ENCODE data around the gene SPINK1.
"Not testable (repeated sequence)": the region's sequence is repeated elsewhere in the genome, so short reads cannot be mapped to it uniquely, and the experiment has no call there.

The SPINK1 gene

GRCh38 chr5:147831465-147831864 lies at the start of gene SPINK1:
TSS of gene SPINK1 (minus strand) at chr5:147831671. CDS start at chr5:147831577, 94 bp downstream.
- DNase-seq (ENCODE audit: low read depth): no peak

DNA sequence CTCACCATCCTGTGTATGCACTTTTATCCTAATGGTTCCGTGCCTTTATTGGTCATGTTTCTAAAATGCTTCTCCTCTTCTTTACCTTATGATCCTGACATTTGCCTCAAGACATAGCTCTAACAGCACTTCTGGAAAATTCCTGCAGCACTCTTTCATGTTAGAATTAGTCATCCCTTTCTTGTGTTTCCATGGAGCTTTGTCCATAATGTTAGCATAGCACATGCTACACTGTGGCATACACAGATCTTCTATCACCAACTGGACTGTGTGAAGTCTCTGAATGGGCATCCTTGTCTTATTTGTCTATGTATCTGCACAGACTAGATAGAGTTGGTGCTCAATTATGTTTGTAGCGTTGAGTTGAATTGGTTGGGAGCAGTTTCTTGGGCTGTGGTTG lies 49.0 kb upstream of the SPINK1 start:
- DNase-seq (ENCODE audit: low read depth): no peak

GRCh38 chr5:147879784-147880183 lies 48.3 kb upstream of the SPINK1 start:
- no peak for DNase-seq (ENCODE audit: low read depth)

GRCh38 chr5:147878066-147878759 lies 46.7 kb upstream of the SPINK1 start, which contains the start of gene SCGB3A2:
TSS of gene SCGB3A2 (plus strand) at chr5:147878711. CDS start at chr5:147878804, 93 bp downstream.
- DNase-seq (ENCODE audit: low read depth): no peak

- no peak for DNase-seq (ENCODE audit: low read depth)
These were observed 45.2 kb upstream of the SPINK1 start for GRCh38 chr5:147876626-147877025.

- DNase-seq (ENCODE audit: low read depth): no peak
These were observed 44.7 kb upstream of the SPINK1 start for GRCh38 chr5:147876141-147876540.

- DNase-seq (ENCODE audit: low read depth): no peak
These were observed 43.5 kb upstream of the SPINK1 start for GRCh38 chr5:147874910-147875367.

GRCh38 chr5:147874118-147874875 lies 42.8 kb upstream of the SPINK1 start:
- not testable (repeated sequence) for DNase-seq (ENCODE audit: low read depth)

DNA sequence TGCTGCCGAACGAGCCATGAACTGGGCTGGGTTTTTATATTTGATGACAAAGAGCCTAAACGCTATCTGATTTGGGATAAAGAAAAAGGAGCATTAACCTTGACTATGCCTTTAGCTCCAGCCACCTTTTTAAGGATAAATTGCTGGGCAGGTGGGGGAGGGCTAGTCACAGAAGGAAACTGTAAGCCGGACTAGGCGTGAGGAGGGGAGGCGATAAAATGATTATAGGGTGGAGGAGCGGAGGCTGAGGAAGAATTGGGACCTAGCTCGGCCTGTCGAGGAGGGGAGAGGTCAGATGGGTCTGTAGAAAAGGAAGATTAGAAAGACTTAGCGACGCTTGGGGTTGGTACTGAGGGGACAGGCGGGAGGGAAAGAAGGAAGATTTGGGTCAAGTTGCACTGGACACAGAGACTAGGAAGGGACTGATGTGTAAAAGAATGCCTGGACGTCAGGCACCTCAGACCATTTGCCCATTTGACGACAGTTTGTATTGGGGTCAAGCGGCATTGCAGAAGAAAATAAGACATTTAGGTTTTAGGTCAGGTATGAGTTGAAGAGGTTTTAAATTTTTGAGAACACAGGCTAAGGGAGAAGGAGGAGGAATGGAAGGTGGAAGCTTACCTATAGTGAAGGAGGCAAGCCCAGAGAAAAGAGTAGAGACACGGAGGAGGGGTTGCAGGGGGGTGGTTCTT lies 41.4 kb upstream of the SPINK1 start:
- not testable (repeated sequence) for DNase-seq (ENCODE audit: low read depth)

GRCh38 chr5:147871980-147872549 lies 40.6 kb upstream of the SPINK1 start:
- not testable (repeated sequence) for DNase-seq (ENCODE audit: low read depth)

DNA sequence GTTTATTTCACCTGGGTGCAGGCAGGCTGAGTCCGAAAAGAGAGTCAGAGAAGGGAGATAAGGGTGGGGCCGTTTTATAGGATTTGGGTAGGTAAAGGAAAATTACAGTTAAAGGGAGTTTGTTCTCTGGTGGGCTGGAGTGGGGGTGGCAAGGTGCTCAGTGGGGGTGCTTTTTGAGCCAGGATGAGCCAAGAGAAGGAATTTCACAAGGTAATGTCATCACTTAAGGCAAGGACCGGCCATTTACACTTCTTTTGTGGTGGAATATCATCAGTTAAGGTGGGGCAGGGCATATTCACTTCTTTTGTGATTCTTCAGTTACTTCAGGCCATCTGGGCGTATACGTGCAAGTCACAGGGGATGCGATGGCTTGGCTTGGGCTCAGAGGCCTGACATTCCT lies 38.4 kb upstream of the SPINK1 start:
- DNase-seq (ENCODE audit: low read depth): not testable (repeated sequence)

GRCh38 chr5:147869112-147869511 lies 37.6 kb upstream of the SPINK1 start:
- no peak for DNase-seq (ENCODE audit: low read depth)

GRCh38 chr5:147863454-147864158 lies 32.1 kb upstream of the SPINK1 start:
- no peak for DNase-seq (ENCODE audit: low read depth)

- DNase-seq (ENCODE audit: low read depth): no peak
These were observed 29.2 kb upstream of the SPINK1 start for GRCh38 chr5:147860641-147861025.

- DNase-seq (ENCODE audit: low read depth): no peak
These were observed 28.6 kb upstream of the SPINK1 start for GRCh38 chr5:147859962-147860640.

DNA sequence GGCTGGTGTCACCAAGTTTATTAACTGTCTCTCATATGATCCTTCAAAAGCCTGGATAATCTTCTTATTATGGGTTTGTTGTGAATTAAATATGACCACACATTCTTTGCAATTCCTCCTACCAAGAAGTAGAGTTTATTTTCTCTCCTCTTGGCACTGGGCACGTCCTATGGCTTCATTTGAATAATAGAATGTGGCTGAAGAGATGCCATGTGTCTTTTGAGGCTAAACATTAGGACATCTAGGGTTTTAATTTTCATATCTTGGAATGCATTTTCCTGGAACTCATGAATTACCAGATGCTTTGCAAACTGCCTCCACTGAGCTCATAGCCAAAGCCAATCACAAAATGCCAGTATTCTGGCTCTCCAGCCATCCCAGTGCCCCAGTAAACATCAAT lies 27.1 kb upstream of the SPINK1 start:
- no peak for DNase-seq (ENCODE audit: low read depth)

DNA sequence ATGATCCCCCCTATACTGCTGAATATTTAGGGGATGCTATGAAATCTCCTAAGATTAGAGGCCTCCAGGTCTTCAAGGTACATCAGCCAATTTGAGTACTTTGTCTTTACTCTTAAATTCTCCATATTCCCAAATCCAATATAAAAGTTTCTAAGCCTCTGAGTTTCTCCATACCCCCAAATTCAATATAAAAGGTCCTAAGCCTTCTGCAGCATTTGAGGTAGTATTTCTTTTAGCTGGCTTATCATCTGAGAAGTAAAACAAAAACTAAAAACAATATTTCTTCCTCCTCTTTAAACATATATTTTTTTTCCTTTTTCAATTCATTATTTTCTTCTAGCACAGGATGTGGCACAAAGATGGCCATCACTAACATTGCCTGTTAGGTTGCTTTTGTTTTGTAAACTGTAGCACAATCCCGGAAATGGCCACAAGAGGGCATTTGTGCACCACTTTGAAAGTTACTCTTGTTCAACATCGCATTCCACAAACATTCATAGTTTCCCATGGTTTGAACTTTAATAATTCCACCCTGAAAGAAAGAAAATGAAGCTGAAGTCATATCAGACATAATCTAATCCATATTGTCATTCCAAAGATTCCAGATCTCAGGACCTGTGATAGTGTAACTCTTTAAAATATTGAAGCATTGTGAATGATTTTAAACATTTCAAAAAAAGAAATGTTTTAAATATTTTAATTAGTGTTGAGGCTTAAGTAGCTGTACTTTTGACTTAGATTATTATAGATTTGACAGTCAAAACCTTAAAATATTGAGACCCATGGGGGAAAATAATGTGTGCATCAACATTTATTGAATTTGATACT lies 26.0 kb upstream of the SPINK1 start:
- DNase-seq (ENCODE audit: low read depth): peak; percentile 21

DNA sequence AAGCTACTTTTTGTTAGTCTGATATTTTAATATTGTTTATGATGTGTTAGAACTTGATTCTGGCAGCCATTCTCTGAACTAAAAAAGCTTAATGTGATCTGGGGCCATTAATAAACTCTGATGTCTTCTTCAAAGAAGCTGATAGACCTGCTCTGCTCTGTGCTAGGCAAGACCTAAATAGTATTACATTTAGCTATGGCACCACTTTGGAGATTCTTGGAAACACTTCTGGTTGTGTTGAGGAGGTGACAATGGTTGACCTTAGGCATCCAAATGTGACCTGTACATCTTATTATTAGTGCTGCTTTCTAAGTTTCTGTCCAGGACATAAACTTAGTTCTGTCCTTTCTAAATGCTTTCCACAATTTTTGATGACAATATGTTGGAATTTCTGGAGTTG lies 25.3 kb upstream of the SPINK1 start:
- DNase-seq (ENCODE audit: low read depth): no peak

DNA sequence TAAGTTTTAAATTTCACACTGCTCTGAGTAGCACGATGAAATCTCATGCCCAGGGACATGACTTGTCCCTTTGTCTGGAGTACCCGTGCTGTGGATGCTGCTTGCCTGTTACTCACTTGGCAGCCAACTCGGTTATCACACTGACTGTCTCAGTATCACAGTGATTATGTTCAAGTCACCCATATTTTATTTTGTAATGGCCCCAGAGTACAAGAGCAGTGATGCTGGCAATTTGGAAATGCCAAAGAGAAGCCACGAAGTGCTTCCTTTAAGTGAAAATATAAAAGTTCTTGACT lies 24.3 kb upstream of the SPINK1 start:
- no peak for DNase-seq (ENCODE audit: low read depth)

Measured in GM04504 (cell line).